H9 (cell line): ENCODE data around the gene SYTL1. TPM values are rescaled to one million over a fixed set of nuclear protein-coding genes. Genes with fewer than 3 reads are reported as not detected.

ENCODE experiments used
- DNase-seq: peaks from one replicate; pipeline ENCODE4 v3.0.0-alpha.2; 2017
- H2AFZ ChIP-seq: one replicate; pipeline ENCODE4 v1.6.1; 2013; ENCODE audit warnings: mild to moderate bottlenecking, low read length, control low read depth, moderate library complexity
- H2AK5ac ChIP-seq: 2 replicates; pipeline ENCODE4 v1.6.1; 2013; ENCODE audit warnings: low read length, control low read depth, mixed read lengths; ENCODE audit not compliant: insufficient read length
- H2BK120ac ChIP-seq: one replicate; pipeline ENCODE4 v1.6.1; 2013; ENCODE audit warnings: low read depth, mild to moderate bottlenecking, low read length, control low read depth, inconsistent platforms; ENCODE audit not compliant: poor library complexity, severe bottlenecking
- H2BK12ac ChIP-seq: 2 replicates; pipeline ENCODE4 v1.6.1; 2013; ENCODE audit warnings: low read length, control low read depth, mixed read lengths, low read depth; ENCODE audit not compliant: insufficient read length
- H2BK15ac ChIP-seq: 2 replicates; pipeline ENCODE4 v1.6.1; 2013; ENCODE audit warnings: low read depth, low read length, control low read depth
- H2BK20ac ChIP-seq: one replicate; pipeline ENCODE4 v1.6.1; 2013; ENCODE audit warnings: low read depth, mild to moderate bottlenecking, low read length, control low read depth, inconsistent platforms; ENCODE audit not compliant: poor library complexity, severe bottlenecking
- H2BK5ac ChIP-seq: 2 replicates; pipeline ENCODE4 v1.6.1; 2013; ENCODE audit warnings: low read length, control low read depth, mixed read lengths; ENCODE audit not compliant: insufficient read length
- H3K14ac ChIP-seq: 2 replicates; pipeline ENCODE4 v1.6.1; 2013; ENCODE audit warnings: low read length, control low read depth; ENCODE audit not compliant: insufficient read depth
- H3K18ac ChIP-seq: 2 replicates; pipeline ENCODE4 v1.6.1; 2013; ENCODE audit warnings: low read depth, mild to moderate bottlenecking, mixed read lengths, low read length, control low read depth; ENCODE audit not compliant: insufficient read length
- H3K23ac ChIP-seq: 2 replicates; pipeline ENCODE4 v1.6.1; 2013; ENCODE audit warnings: low read length, control low read depth, mixed read lengths, low read depth; ENCODE audit not compliant: insufficient read length
- H3K23me2 ChIP-seq: 2 replicates; pipeline ENCODE4 v1.6.1; 2013; ENCODE audit warnings: low read depth, mild to moderate bottlenecking, mixed read lengths, low read length, control low read depth; ENCODE audit not compliant: insufficient read length, poor library complexity, severe bottlenecking
- H3K27ac ChIP-seq: 2 replicates; pipeline ENCODE4 v1.5.1; 2013; ENCODE audit warnings: low read length, control low read depth, mixed read lengths, low read depth; ENCODE audit not compliant: insufficient read length
- H3K27me3 ChIP-seq: 2 replicates; pipeline ENCODE4 v1.6.1; 2013; ENCODE audit warnings: low read length, control low read depth, inconsistent platforms; ENCODE audit not compliant: insufficient read depth
- H3K4ac ChIP-seq: 2 replicates; pipeline ENCODE4 v1.6.1; 2013; ENCODE audit warnings: low read depth, mild to moderate bottlenecking, control low read depth, inconsistent platforms, low read length, moderate library complexity
- H3K4me1 ChIP-seq: 2 replicates; pipeline ENCODE4 v1.6.1; 2013; ENCODE audit warnings: low read length, control low read depth, inconsistent platforms; ENCODE audit not compliant: insufficient read depth
- H3K4me2 ChIP-seq: 2 replicates; pipeline ENCODE4 v1.6.1; 2013; ENCODE audit warnings: low read length, control low read depth, mixed read lengths; ENCODE audit not compliant: insufficient read length, insufficient read depth
- H3K56ac ChIP-seq: 2 replicates; pipeline ENCODE4 v1.6.1; 2013; ENCODE audit warnings: low read depth, mild to moderate bottlenecking, mixed read lengths, low read length, control low read depth; ENCODE audit not compliant: insufficient read length
- H3K79me1 ChIP-seq: 2 replicates; pipeline ENCODE4 v1.6.1; 2013; ENCODE audit warnings: low read depth, mild to moderate bottlenecking, moderate library complexity, low read length, control low read depth, inconsistent platforms; ENCODE audit not compliant: insufficient read depth, poor library complexity, severe bottlenecking
- H3K79me2 ChIP-seq: 2 replicates; pipeline ENCODE4 v1.6.1; 2013; ENCODE audit warnings: low read length, control low read depth, inconsistent platforms; ENCODE audit not compliant: insufficient read depth
- H3K9ac ChIP-seq: 2 replicates; pipeline ENCODE4 v1.6.1; 2013; ENCODE audit warnings: low read length, control low read depth, mixed read lengths; ENCODE audit not compliant: insufficient read length; ENCODE audit errors: extremely low read depth
- H3K9me3 ChIP-seq: one replicate; pipeline ENCODE4 v1.6.1; 2013; ENCODE audit warnings: low read depth, low read length, inconsistent platforms; ENCODE audit not compliant: control insufficient read depth
- H3T11ph ChIP-seq: one replicate; pipeline ENCODE4 v1.6.1; 2013; ENCODE audit warnings: mild to moderate bottlenecking, low read length, control low read depth, inconsistent platforms
- H4K20me1 ChIP-seq: one replicate; pipeline ENCODE4 v1.6.1; 2013; ENCODE audit not compliant: control insufficient read depth, insufficient read length, insufficient read depth
- H4K5ac ChIP-seq: 2 replicates; pipeline ENCODE4 v1.6.1; 2013; ENCODE audit warnings: low read depth, mild to moderate bottlenecking, mixed read lengths, low read length, control low read depth; ENCODE audit not compliant: insufficient read length
- H4K8ac ChIP-seq: replicated peaks from 2 replicates; pipeline ENCODE4 v1.6.1; 2013; ENCODE audit warnings: low read length, control low read depth, mixed read lengths, low read depth; ENCODE audit not compliant: insufficient read length
- H4K91ac ChIP-seq: 2 replicates; pipeline ENCODE4 v1.6.1; 2013; ENCODE audit warnings: low read depth, mild to moderate bottlenecking, moderate library complexity, mixed read lengths, low read length, control low read depth; ENCODE audit not compliant: insufficient read length
- H3K27ac Mint-ChIP-seq, 3 experiments: 2 replicates in 2 of 3; 3 replicates in 1 of 3; pipeline ENCODE4 v1.8.0; 2020 to 2021; ENCODE audit warnings: mixed read lengths in 3 of 3, mild to moderate bottlenecking in 1 of 3, moderate library complexity in 1 of 3
- H3K27me3 Mint-ChIP-seq: 2 replicates; pipeline ENCODE4 v1.8.0; 2021; ENCODE audit warnings: low read depth, mild to moderate bottlenecking, moderate library complexity, mixed read lengths
- H3K36me3 Mint-ChIP-seq, 3 experiments: 2 replicates in 2 of 3; 3 replicates in 1 of 3; pipeline ENCODE4 v1.8.0; 2020 to 2021; ENCODE audit warnings: low read depth in 3 of 3, mixed read lengths in 3 of 3; ENCODE audit not compliant: insufficient read depth in 1 of 3
- H3K4me1 Mint-ChIP-seq, 2 experiments: 2 replicates each; pipeline ENCODE4 v1.8.0; 2020; ENCODE audit warnings: mixed read lengths in 2 of 2
- H3K4me3 Mint-ChIP-seq, 2 experiments: 2 replicates in 1 of 2; 3 replicates in 1 of 2; pipeline ENCODE4 v1.8.0; 2020 to 2021; ENCODE audit warnings: mild to moderate bottlenecking in 2 of 2, mixed read lengths in 2 of 2, moderate library complexity in 1 of 2
- H3K9me3 Mint-ChIP-seq, 2 experiments: 2 replicates in 1 of 2; 3 replicates in 1 of 2; pipeline ENCODE4 v1.8.0; 2020; ENCODE audit warnings: mild to moderate bottlenecking in 2 of 2, mixed read lengths in 2 of 2, moderate library complexity in 1 of 2
- CTCF ChIP-seq: fragments of 200-600 bp; sonication (generic); conservative IDR thresholded peaks from 3 replicates; pipeline ENCODE4 v1.8.0; 2021; ENCODE audit warnings: antibody characterized with exemption, mild to moderate bottlenecking
- WGBS: extraction: QIAGEN DNeasy Blood & Tissue Kit; methylation state at CpG from one replicate; pipeline ENCODE4 v1.1.7; 2013; ENCODE audit warnings: missing lambda C conversion rate, low lambda C conversion rate, mixed read lengths; ENCODE audit not compliant: insufficient read length; ENCODE audit errors: extremely low coverage; 5-methylcytosine and 5-hydroxymethylcytosine counted together
- total RNA-seq: library from RNA; stranded (reverse); gene quantifications from 2 replicates; pipeline ENCODE4 v1.2.1, GENCODE V29; 2021

Gene SYTL1
- total RNA-seq, 1 experiment from 2014 or later: 12.0 TPM

GRCh38 chr1:27358038-27358927, 16.5 kb downstream of the SYTL1 start:
- H3K9me3 ChIP-seq: no peaks in the 10 kb centered on the region
- Mint-ChIP-seq H3K4me1 (peaks cover 12 to 25% of the 10 kb centered on the region in 2 experiments), H3K4me3 (no peak overlapping the region; a peak in 1 of 5 replicates), H3K27ac (no peak overlapping the region), H3K36me3 (peaks cover 0 to 13% (median 3%) of the 10 kb centered on the region in 3 experiments; a peak in 4 of 7 replicates), H3K27me3 (peaks cover 63% of the 10 kb centered on the region), H3K9me3 (no peaks in the 10 kb centered on the region; a peak in 1 of 5 replicates)
- H2BK12ac ChIP-seq: no peak overlapping the region
- H3K4me1 ChIP-seq: peaks cover 3% of the 10 kb centered on the region; the same call in 1 of the 2 replicates
- H3K4me2 ChIP-seq: no peak overlapping the region
- no peak overlapping the region for H4K91ac ChIP-seq
- H3T11ph ChIP-seq: no peak overlapping the region
- no peak overlapping the region for H3K23ac ChIP-seq
- no peak overlapping the region for H2AK5ac ChIP-seq
- no peak overlapping the region for H3K9ac ChIP-seq
- no peak overlapping the region for H3K18ac ChIP-seq
- no peak overlapping the region for H2BK120ac ChIP-seq
- WGBS: no CpG with 5 or more reads among the region's 21 CpGs
- H3K56ac ChIP-seq: no peak overlapping the region
- no peak overlapping the region for H4K8ac ChIP-seq
- no peak overlapping the region for H3K14ac ChIP-seq
- H3K79me1 ChIP-seq: no peaks in the 10 kb centered on the region
- no peak overlapping the region for H2AFZ ChIP-seq
- no peak overlapping the region for H3K4ac ChIP-seq
- H3K23me2 ChIP-seq: peaks cover 13% of the 10 kb centered on the region
- no peaks in the 10 kb centered on the region for H3K79me2 ChIP-seq
- no peak overlapping the region for H3K27ac ChIP-seq
- DNase-seq: no peak
- no peak overlapping the region for H2BK5ac ChIP-seq
- H3K27me3 ChIP-seq: peaks cover 19% of the 10 kb centered on the region; the same call in 1 of the 2 replicates
- H2BK15ac ChIP-seq: no peak overlapping the region
- H4K20me1 ChIP-seq: peaks cover 4% of the 10 kb centered on the region
- H2BK20ac ChIP-seq: no peak overlapping the region
- no peak for TF ChIP-seq CTCF
- no peak overlapping the region for H4K5ac ChIP-seq
